Measurements from ENCODE around the gene DCAF17.

The DCAF17 gene

DNA sequence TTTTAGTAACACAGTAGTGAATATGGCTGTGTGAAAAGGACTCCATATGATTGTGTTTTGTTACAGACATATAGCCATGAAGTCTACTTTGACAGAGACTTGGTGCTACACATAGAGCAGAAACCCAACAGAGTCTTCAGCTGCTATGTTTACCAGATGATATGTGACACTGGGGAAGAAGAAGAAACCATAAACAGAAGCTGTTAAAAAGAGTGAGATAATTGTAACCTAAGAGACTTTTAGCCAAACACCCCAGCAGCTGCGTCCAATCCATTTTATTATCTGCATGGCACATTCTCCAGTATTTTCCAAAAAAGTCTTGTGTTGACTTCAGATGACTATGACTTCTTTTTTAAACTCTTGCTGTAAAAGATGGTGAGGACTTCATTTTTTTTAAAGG is 46.9 kb downstream of the DCAF17 start:
- DNase-seq (ENCODE audit: low read depth), result no peak
- H3K4me3 ChIP-seq (ENCODE audit: low read depth, low read length), result no peak overlapping the region
- TF ChIP-seq, protein P1, sequence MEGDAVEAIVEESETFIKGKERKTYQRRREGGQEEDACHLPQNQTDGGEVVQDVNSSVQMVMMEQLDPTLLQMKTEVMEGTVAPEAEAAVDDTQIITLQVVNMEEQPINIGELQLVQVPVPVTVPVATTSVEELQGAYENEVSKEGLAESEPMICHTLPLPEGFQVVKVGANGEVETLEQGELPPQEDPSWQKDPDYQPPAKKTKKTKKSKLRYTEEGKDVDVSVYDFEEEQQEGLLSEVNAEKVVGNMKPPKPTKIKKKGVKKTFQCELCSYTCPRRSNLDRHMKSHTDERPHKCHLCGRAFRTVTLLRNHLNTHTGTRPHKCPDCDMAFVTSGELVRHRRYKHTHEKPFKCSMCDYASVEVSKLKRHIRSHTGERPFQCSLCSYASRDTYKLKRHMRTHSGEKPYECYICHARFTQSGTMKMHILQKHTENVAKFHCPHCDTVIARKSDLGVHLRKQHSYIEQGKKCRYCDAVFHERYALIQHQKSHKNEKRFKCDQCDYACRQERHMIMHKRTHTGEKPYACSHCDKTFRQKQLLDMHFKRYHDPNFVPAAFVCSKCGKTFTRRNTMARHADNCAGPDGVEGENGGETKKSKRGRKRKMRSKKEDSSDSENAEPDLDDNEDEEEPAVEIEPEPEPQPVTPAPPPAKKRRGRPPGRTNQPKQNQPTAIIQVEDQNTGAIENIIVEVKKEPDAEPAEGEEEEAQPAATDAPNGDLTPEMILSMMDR (IDR thresholded peaks at IDR 0.05; ENCODE audit: low read depth, low read length, missing control alignments), result no peak

GRCh38 chr2:171482308-171482707 is 48.3 kb downstream of the DCAF17 start:
- TF ChIP-seq, protein P1 (IDR thresholded peaks at IDR 0.05; ENCODE audit: low read depth, low read length, missing control alignments), result no peak
- DNase-seq (ENCODE audit: low read depth), result peak; percentile 15
- no peak overlapping the region for H3K4me3 ChIP-seq (ENCODE audit: low read depth, low read length)

- H3K4me3 ChIP-seq (ENCODE audit: low read depth, low read length), result no peak overlapping the region
These were observed 48.9 kb downstream of the DCAF17 start for GRCh38 chr2:171482877-171483276.

DNA sequence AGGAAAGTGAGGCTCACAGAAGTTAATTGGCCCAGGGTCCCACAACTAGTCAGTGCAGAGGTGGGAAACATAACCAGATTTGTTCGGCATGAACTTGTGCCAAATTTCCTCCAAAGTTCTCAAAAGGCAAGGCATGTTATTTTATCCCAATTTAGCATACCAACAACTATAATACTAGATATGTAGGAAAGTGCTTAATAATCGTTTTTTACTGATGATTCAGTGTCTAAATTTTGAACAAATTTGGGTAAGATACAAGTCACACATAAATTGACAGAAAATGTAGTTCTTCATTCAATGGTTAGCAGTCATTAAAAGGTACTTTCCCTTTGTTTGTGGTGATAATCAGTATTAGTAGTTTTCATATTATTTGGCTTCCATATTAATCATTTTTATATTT is 49.8 kb downstream of the DCAF17 start:
- H3K4me3 ChIP-seq (ENCODE audit: low read depth, low read length), result no peak overlapping the region
- DNase-seq (ENCODE audit: low read depth), result no peak
- TF ChIP-seq, protein P1 (IDR thresholded peaks at IDR 0.05; ENCODE audit: low read depth, low read length, missing control alignments), result no peak

More at GRCh38 chr2:171482877-171483276, 48.9 kb downstream of the DCAF17 start:
- no peak for DNase-seq (ENCODE audit: low read depth)
- TF ChIP-seq, protein P1 (IDR thresholded peaks at IDR 0.05; ENCODE audit: low read depth, low read length, missing control alignments), result no peak

- H3K4me3 ChIP-seq (ENCODE audit: low read depth, low read length), result no peak overlapping the region
- TF ChIP-seq, protein P1 (IDR thresholded peaks at IDR 0.05; ENCODE audit: low read depth, low read length, missing control alignments), result no peak
- DNase-seq (ENCODE audit: low read depth), result no peak
These were observed 51.1 kb downstream of the DCAF17 start for GRCh38 chr2:171485116-171485515.

- H3K4me3 ChIP-seq (ENCODE audit: low read depth, low read length), result no peak overlapping the region
- DNase-seq (ENCODE audit: low read depth), result no peak
- TF ChIP-seq, protein P1 (IDR thresholded peaks at IDR 0.05; ENCODE audit: low read depth, low read length, missing control alignments), result no peak
These were observed 53.2 kb downstream of the DCAF17 start for GRCh38 chr2:171487201-171487600.

DNA sequence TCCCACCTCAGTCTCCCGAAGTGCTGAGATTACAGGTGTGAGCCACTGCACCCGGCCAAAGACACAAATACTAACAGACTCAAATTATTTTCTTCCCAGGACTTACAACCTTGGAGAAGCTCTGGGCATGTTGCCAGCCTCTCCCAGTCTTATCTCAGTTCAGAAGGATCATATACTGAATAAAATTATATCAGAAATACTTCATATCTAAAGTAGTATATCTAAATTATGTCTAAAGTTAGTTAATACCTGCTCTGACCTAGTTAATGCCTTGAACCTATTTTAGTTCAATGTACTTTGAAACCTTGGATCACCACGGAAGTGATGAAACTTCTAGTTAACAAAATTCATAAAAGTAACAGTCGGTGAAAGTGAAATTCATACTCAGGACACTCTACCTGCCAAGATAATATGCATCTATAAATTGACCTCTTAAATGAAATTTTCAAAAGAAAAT is 53.8 kb downstream of the DCAF17 start:
- no peak overlapping the region for H3K4me3 ChIP-seq (ENCODE audit: low read depth, low read length)
- DNase-seq (ENCODE audit: low read depth), result no peak
- TF ChIP-seq, protein P1 (IDR thresholded peaks at IDR 0.05; ENCODE audit: low read depth, low read length, missing control alignments), result no peak

Measured in GM12864 (cell line).